H9 (cell line): ENCODE data around the gene TAS2R40. TPM values are rescaled to one million over a fixed set of nuclear protein-coding genes. Genes with fewer than 3 reads are reported as not detected.

Experiments used
- DNase-seq: peaks from one replicate; pipeline ENCODE4 v3.0.0-alpha.2; 2017
- H2AFZ ChIP-seq: one replicate; pipeline ENCODE4 v1.6.1; 2013; ENCODE audit warnings: mild to moderate bottlenecking, low read length, control low read depth, moderate library complexity
- H2AK5ac ChIP-seq: 2 replicates; pipeline ENCODE4 v1.6.1; 2013; ENCODE audit warnings: low read length, control low read depth, mixed read lengths; ENCODE audit not compliant: insufficient read length
- H2BK120ac ChIP-seq: one replicate; pipeline ENCODE4 v1.6.1; 2013; ENCODE audit warnings: low read depth, mild to moderate bottlenecking, low read length, control low read depth, inconsistent platforms; ENCODE audit not compliant: poor library complexity, severe bottlenecking
- H2BK12ac ChIP-seq: 2 replicates; pipeline ENCODE4 v1.6.1; 2013; ENCODE audit warnings: low read length, control low read depth, mixed read lengths, low read depth; ENCODE audit not compliant: insufficient read length
- H2BK15ac ChIP-seq: 2 replicates; pipeline ENCODE4 v1.6.1; 2013; ENCODE audit warnings: low read depth, low read length, control low read depth
- H2BK20ac ChIP-seq: one replicate; pipeline ENCODE4 v1.6.1; 2013; ENCODE audit warnings: low read depth, mild to moderate bottlenecking, low read length, control low read depth, inconsistent platforms; ENCODE audit not compliant: poor library complexity, severe bottlenecking
- H2BK5ac ChIP-seq: 2 replicates; pipeline ENCODE4 v1.6.1; 2013; ENCODE audit warnings: low read length, control low read depth, mixed read lengths; ENCODE audit not compliant: insufficient read length
- H3K14ac ChIP-seq: 2 replicates; pipeline ENCODE4 v1.6.1; 2013; ENCODE audit warnings: low read length, control low read depth; ENCODE audit not compliant: insufficient read depth
- H3K18ac ChIP-seq: 2 replicates; pipeline ENCODE4 v1.6.1; 2013; ENCODE audit warnings: low read depth, mild to moderate bottlenecking, mixed read lengths, low read length, control low read depth; ENCODE audit not compliant: insufficient read length
- H3K23ac ChIP-seq: 2 replicates; pipeline ENCODE4 v1.6.1; 2013; ENCODE audit warnings: low read length, control low read depth, mixed read lengths, low read depth; ENCODE audit not compliant: insufficient read length
- H3K23me2 ChIP-seq: 2 replicates; pipeline ENCODE4 v1.6.1; 2013; ENCODE audit warnings: low read depth, mild to moderate bottlenecking, mixed read lengths, low read length, control low read depth; ENCODE audit not compliant: insufficient read length, poor library complexity, severe bottlenecking
- H3K27ac ChIP-seq: 2 replicates; pipeline ENCODE4 v1.5.1; 2013; ENCODE audit warnings: low read length, control low read depth, mixed read lengths, low read depth; ENCODE audit not compliant: insufficient read length
- H3K27me3 ChIP-seq: 2 replicates; pipeline ENCODE4 v1.6.1; 2013; ENCODE audit warnings: low read length, control low read depth, inconsistent platforms; ENCODE audit not compliant: insufficient read depth
- H3K4ac ChIP-seq: 2 replicates; pipeline ENCODE4 v1.6.1; 2013; ENCODE audit warnings: low read depth, mild to moderate bottlenecking, control low read depth, inconsistent platforms, low read length, moderate library complexity
- H3K4me1 ChIP-seq: 2 replicates; pipeline ENCODE4 v1.6.1; 2013; ENCODE audit warnings: low read length, control low read depth, inconsistent platforms; ENCODE audit not compliant: insufficient read depth
- H3K4me2 ChIP-seq: 2 replicates; pipeline ENCODE4 v1.6.1; 2013; ENCODE audit warnings: low read length, control low read depth, mixed read lengths; ENCODE audit not compliant: insufficient read length, insufficient read depth
- H3K56ac ChIP-seq: 2 replicates; pipeline ENCODE4 v1.6.1; 2013; ENCODE audit warnings: low read depth, mild to moderate bottlenecking, mixed read lengths, low read length, control low read depth; ENCODE audit not compliant: insufficient read length
- H3K79me1 ChIP-seq: 2 replicates; pipeline ENCODE4 v1.6.1; 2013; ENCODE audit warnings: low read depth, mild to moderate bottlenecking, moderate library complexity, low read length, control low read depth, inconsistent platforms; ENCODE audit not compliant: insufficient read depth, poor library complexity, severe bottlenecking
- H3K79me2 ChIP-seq: 2 replicates; pipeline ENCODE4 v1.6.1; 2013; ENCODE audit warnings: low read length, control low read depth, inconsistent platforms; ENCODE audit not compliant: insufficient read depth
- H3K9ac ChIP-seq: 2 replicates; pipeline ENCODE4 v1.6.1; 2013; ENCODE audit warnings: low read length, control low read depth, mixed read lengths; ENCODE audit not compliant: insufficient read length; ENCODE audit errors: extremely low read depth
- H3K9me3 ChIP-seq: one replicate; pipeline ENCODE4 v1.6.1; 2013; ENCODE audit warnings: low read depth, low read length, inconsistent platforms; ENCODE audit not compliant: control insufficient read depth
- H3T11ph ChIP-seq: one replicate; pipeline ENCODE4 v1.6.1; 2013; ENCODE audit warnings: mild to moderate bottlenecking, low read length, control low read depth, inconsistent platforms
- H4K20me1 ChIP-seq: one replicate; pipeline ENCODE4 v1.6.1; 2013; ENCODE audit not compliant: control insufficient read depth, insufficient read length, insufficient read depth
- H4K5ac ChIP-seq: 2 replicates; pipeline ENCODE4 v1.6.1; 2013; ENCODE audit warnings: low read depth, mild to moderate bottlenecking, mixed read lengths, low read length, control low read depth; ENCODE audit not compliant: insufficient read length
- H4K8ac ChIP-seq: replicated peaks from 2 replicates; pipeline ENCODE4 v1.6.1; 2013; ENCODE audit warnings: low read length, control low read depth, mixed read lengths, low read depth; ENCODE audit not compliant: insufficient read length
- H4K91ac ChIP-seq: 2 replicates; pipeline ENCODE4 v1.6.1; 2013; ENCODE audit warnings: low read depth, mild to moderate bottlenecking, moderate library complexity, mixed read lengths, low read length, control low read depth; ENCODE audit not compliant: insufficient read length
- H3K27ac Mint-ChIP-seq, 3 experiments: 2 replicates in 2 of 3; 3 replicates in 1 of 3; pipeline ENCODE4 v1.8.0; 2020 to 2021; ENCODE audit warnings: mixed read lengths in 3 of 3, mild to moderate bottlenecking in 1 of 3, moderate library complexity in 1 of 3
- H3K27me3 Mint-ChIP-seq: 2 replicates; pipeline ENCODE4 v1.8.0; 2021; ENCODE audit warnings: low read depth, mild to moderate bottlenecking, moderate library complexity, mixed read lengths
- H3K36me3 Mint-ChIP-seq, 3 experiments: 2 replicates in 2 of 3; 3 replicates in 1 of 3; pipeline ENCODE4 v1.8.0; 2020 to 2021; ENCODE audit warnings: low read depth in 3 of 3, mixed read lengths in 3 of 3; ENCODE audit not compliant: insufficient read depth in 1 of 3
- H3K4me1 Mint-ChIP-seq, 2 experiments: 2 replicates each; pipeline ENCODE4 v1.8.0; 2020; ENCODE audit warnings: mixed read lengths in 2 of 2
- H3K4me3 Mint-ChIP-seq, 2 experiments: 2 replicates in 1 of 2; 3 replicates in 1 of 2; pipeline ENCODE4 v1.8.0; 2020 to 2021; ENCODE audit warnings: mild to moderate bottlenecking in 2 of 2, mixed read lengths in 2 of 2, moderate library complexity in 1 of 2
- H3K9me3 Mint-ChIP-seq, 2 experiments: 2 replicates in 1 of 2; 3 replicates in 1 of 2; pipeline ENCODE4 v1.8.0; 2020; ENCODE audit warnings: mild to moderate bottlenecking in 2 of 2, mixed read lengths in 2 of 2, moderate library complexity in 1 of 2
- CTCF ChIP-seq: fragments of 200-600 bp; sonication (generic); conservative IDR thresholded peaks from 3 replicates; pipeline ENCODE4 v1.8.0; 2021; ENCODE audit warnings: antibody characterized with exemption, mild to moderate bottlenecking
- WGBS: extraction: QIAGEN DNeasy Blood & Tissue Kit; methylation state at CpG from one replicate; pipeline ENCODE4 v1.1.7; 2013; ENCODE audit warnings: missing lambda C conversion rate, low lambda C conversion rate, mixed read lengths; ENCODE audit not compliant: insufficient read length; ENCODE audit errors: extremely low coverage; 5-methylcytosine and 5-hydroxymethylcytosine counted together
- total RNA-seq: library from RNA; stranded (reverse); gene quantifications from 2 replicates; pipeline ENCODE4 v1.2.1, GENCODE V29; 2021

The TAS2R40 gene
- total RNA-seq, 1 experiment from 2014 or later = not detected

DNA sequence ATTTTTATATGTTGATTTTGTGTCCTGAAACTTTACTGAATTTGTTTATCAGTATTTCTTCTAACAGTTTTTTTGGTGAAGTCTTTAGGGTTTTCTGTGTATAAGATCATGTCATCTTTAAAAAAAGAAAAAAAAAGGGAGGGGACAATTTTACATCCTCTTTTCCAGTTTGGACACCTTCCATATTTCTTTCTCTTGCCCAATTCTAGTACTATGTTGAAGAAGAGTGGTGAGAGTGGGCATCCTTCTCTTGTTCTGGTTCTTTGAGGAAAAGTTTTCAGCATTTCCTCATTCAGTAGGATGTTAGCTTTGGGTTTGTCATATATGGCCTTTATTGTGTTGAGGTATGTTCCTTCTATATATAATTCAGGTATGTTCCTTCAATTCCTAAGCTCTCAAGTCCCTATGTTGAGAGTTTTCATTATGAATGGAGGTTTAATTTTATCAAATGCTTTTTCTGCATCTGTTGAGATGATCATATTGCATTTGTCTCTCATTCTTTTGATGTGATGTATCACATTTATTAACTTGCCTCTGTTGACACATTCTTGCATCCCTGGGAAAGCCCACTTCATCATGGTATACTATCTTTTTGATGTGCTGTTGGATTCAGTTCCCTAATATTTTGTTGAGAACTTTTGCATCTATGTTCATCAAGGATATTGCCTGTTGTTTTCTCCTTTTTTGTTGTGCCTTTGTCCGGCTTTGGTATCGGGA, 12.1 kb downstream of the TAS2R40 start:
- H3K9me3 Mint-ChIP-seq = peaks cover 15 to 17% of the 10 kb centered on the region in 2 experiments

More for the DNA sequence above, 12.1 kb downstream of the TAS2R40 start:
- Mint-ChIP-seq H3K4me1 (peaks cover 3 to 7% of the 10 kb centered on the region in 2 experiments; a peak in 2 of 4 replicates), H3K27me3 (peaks cover 8% of the 10 kb centered on the region), H3K36me3 (peaks cover 0 to 7% (median 0%) of the 10 kb centered on the region in 3 experiments; a peak in 4 of 7 replicates), H3K4me3 (no peak overlapping the region), H3K27ac (no peak overlapping the region)
- Histone ChIP-seq H2BK120ac (no peak overlapping the region), H3K23me2 (no peaks in the 10 kb centered on the region), H3K27me3 (no peaks in the 10 kb centered on the region), H3K9me3 (no peaks in the 10 kb centered on the region), H4K8ac (no peak overlapping the region), H2BK5ac (no peak overlapping the region), H2AK5ac (no peak overlapping the region), H2BK20ac (no peak overlapping the region), H3K27ac (no peak overlapping the region), H4K5ac (no peak overlapping the region), H3K14ac (no peak overlapping the region), H4K20me1 (no peaks in the 10 kb centered on the region), H2AFZ (no peak overlapping the region), H2BK15ac (no peak overlapping the region), H3K23ac (no peak overlapping the region), H2BK12ac (no peak overlapping the region), H3K79me2 (no peaks in the 10 kb centered on the region), H3T11ph (no peak overlapping the region), H3K79me1 (no peaks in the 10 kb centered on the region), H3K56ac (no peak overlapping the region), H3K9ac (no peak overlapping the region), H3K4me1 (peaks cover 5% of the 10 kb centered on the region), H4K91ac (no peak overlapping the region), H3K18ac (no peak overlapping the region), H3K4ac (no peak overlapping the region), H3K4me2 (no peak overlapping the region)
- TF ChIP-seq CTCF = no peak
- no peak for DNase-seq
- no CpG with 5 or more reads among the region's 2 CpGs for WGBS
